H1 (cell line): ENCODE measurements around the gene SUSD1. TPM values are rescaled to one million over a fixed set of nuclear protein-coding genes. Genes with fewer than 3 reads are reported as not detected.

Experiments used
- CHD7 ChIP-seq: fragments of 300-600 bp; sonication (generic); IDR thresholded peaks from 2 replicates; pipeline ENCODE4 v1.7.1; 2012; ENCODE audit warnings: low read length, moderate library complexity, mild to moderate bottlenecking, inconsistent platforms; ENCODE audit not compliant: insufficient replicate concordance
- CTCF ChIP-seq, 3 experiments: IDR thresholded peaks; 1 replicate in 2 of 3; 2 replicates in 1 of 3; pipeline versions ENCODE4 v1.5.1 to v1.6.1; 2011; ENCODE audit warnings: low read length in 3 of 3, mild to moderate bottlenecking in 3 of 3, inconsistent platforms in 2 of 3, low read depth in 1 of 3, moderate library complexity in 1 of 3; ENCODE audit not compliant: insufficient read depth in 1 of 3; ENCODE audit errors: control extremely low read depth in 1 of 3
- RAD21 ChIP-seq, 2 experiments: IDR thresholded peaks in 1 of 2; conservative IDR thresholded peaks in 1 of 2; 2 replicates each; pipeline ENCODE4 v1.6.1; 2011; ENCODE audit warnings: low read depth in 2 of 2, low read length in 2 of 2, improper control_type of control experiment in 1 of 2, inconsistent platforms in 1 of 2, mild to moderate bottlenecking in 1 of 2, moderate library complexity in 1 of 2
- polyA plus RNA-seq, 7 experiments: library from polyadenylated mRNA; depleted of rRNA in 3 of 7; stranded (reverse) in 5 of 7; unstranded in 2 of 7; fragments of >200 nt in 5 of 7; fragments of 200-250 nt in 2 of 7; gene quantifications; 1 replicate in 5 of 7; 2 replicates in 1 of 7; 4 replicates in 1 of 7; pipeline versions ENCODE4 v1.2.1 to v1.2.3, GENCODE V29; 2011 to 2013; ENCODE audit warnings: missing spikeins in 2 of 7, mixed read lengths in 2 of 7
- total RNA-seq: library from RNA; stranded (reverse); fragmentation: NEBNext Ultra II Directional; extraction: Animal tissue kit (Norgen Biotek cat#: 25700); gene quantifications from 2 replicates; pipeline ENCODE4 v1.2.1, GENCODE V29; 2021

Gene SUSD1
- total and polyA plus RNA-seq, 2 of the 8 experiments (the other 6 are each of a cell fraction or from before 2014, with no cell fraction given) = 2.8 to 7.2 TPM

- TF ChIP-seq CHD7 (no peak), CTCF (IDR thresholded peaks at IDR 0.05; ENCODE audit: control extremely low read depth in 1 of 3, insufficient read depth in 1 of 3, low read depth in 1 of 3, low read length in 3 of 3) (peak; percentile 39 to 54 (median 52)), RAD21 (IDR thresholded peaks at IDR 0.05 in 1 of 2, conservative IDR thresholded peaks at IDR 0.05 in 1 of 2; ENCODE audit: low read depth in 2 of 2, low read length in 2 of 2) (peak; percentile 40 to 62)
- TF ChIP-seq, all 59 proteins: peak for 2
These were observed 174.4 kb downstream of the SUSD1 start (continued) for GRCh38 chr9:112000743-112001142.
